OCI-LY1 (cell line): ENCODE data around the gene ZNF576.

Experiments
- H2AFZ ChIP-seq: fragments of 200-600 bp; sonication (generic), shearing (Covaris generic); 2 replicates; pipeline ENCODE4 v1.6.0; 2014; ENCODE audit warnings: antibody characterized with exemption, mild to moderate bottlenecking, low read length
- H3F3A ChIP-seq: fragments of 200-600 bp; sonication (generic), shearing (Covaris generic); 2 replicates; pipeline ENCODE4 v1.6.0; 2014; ENCODE audit warnings: mild to moderate bottlenecking, antibody characterized with exemption, low read length, moderate library complexity; ENCODE audit not compliant: insufficient read depth
- H3K27ac ChIP-seq: fragments of 200-600 bp; sonication (generic); 2 replicates; pipeline ENCODE4 v1.5.1; 2014; ENCODE audit warnings: low read length, mixed run types, mild to moderate bottlenecking, low read depth; ENCODE audit not compliant: poor library complexity, severe bottlenecking
- H3K27me3 ChIP-seq: fragments of 200-600 bp; sonication (generic); 2 replicates; pipeline ENCODE4 v1.6.0; 2014; ENCODE audit warnings: antibody characterized with exemption, mild to moderate bottlenecking, low read length, moderate library complexity; ENCODE audit not compliant: insufficient read depth
- H3K36me3 ChIP-seq: fragments of 200-600 bp; sonication (generic); 2 replicates; pipeline ENCODE4 v1.6.1; 2014; ENCODE audit warnings: mild to moderate bottlenecking, antibody characterized with exemption, low read length, moderate library complexity, mixed read lengths; ENCODE audit not compliant: insufficient read depth
- H3K4me1 ChIP-seq: fragments of 200-600 bp; sonication (generic); 2 replicates; pipeline ENCODE4 v1.5.1; 2014; ENCODE audit warnings: mild to moderate bottlenecking, low read length, moderate library complexity; ENCODE audit not compliant: insufficient read depth, severe bottlenecking
- H3K4me2 ChIP-seq: fragments of 200-600 bp; sonication (generic), shearing (Covaris generic); 2 replicates; pipeline ENCODE4 v1.6.1; 2014; ENCODE audit warnings: low read length
- H3K4me3 ChIP-seq: fragments of 200-600 bp; sonication (generic); 2 replicates; pipeline ENCODE4 v1.5.1; 2014; ENCODE audit warnings: low read length, low read depth, mild to moderate bottlenecking, mixed read lengths; ENCODE audit not compliant: poor library complexity, severe bottlenecking
- H3K79me2 ChIP-seq: fragments of 200-600 bp; shearing (Covaris generic); 2 replicates; pipeline ENCODE4 v1.6.1; 2016; ENCODE audit warnings: mixed run types, low read length, mixed read lengths; ENCODE audit not compliant: insufficient read depth
- H3K9ac ChIP-seq: fragments of 200-600 bp; sonication (generic), shearing (Covaris generic); 2 replicates; pipeline ENCODE4 v1.6.1; 2014; ENCODE audit warnings: mild to moderate bottlenecking, low read length, mixed read lengths
- H3K9me2 ChIP-seq: fragments of 200-600 bp; sonication (generic), shearing (Covaris generic); 2 replicates; pipeline ENCODE4 v1.6.1; 2014; ENCODE audit warnings: low read depth, mild to moderate bottlenecking, low read length, mixed read lengths
- H3K9me3 ChIP-seq: fragments of 200-600 bp; shearing (Covaris generic); 2 replicates; pipeline ENCODE4 v1.6.1; 2014; ENCODE audit warnings: low read length, mixed read lengths
- H4K20me1 ChIP-seq: fragments of 200-600 bp; sonication (generic), shearing (Covaris generic); 2 replicates; pipeline ENCODE4 v1.6.0; 2016; ENCODE audit warnings: mild to moderate bottlenecking, low read length; ENCODE audit not compliant: insufficient read depth
- CTCF ChIP-seq: fragments of 200-600 bp; sonication (generic), shearing (Covaris generic); IDR thresholded peaks from 2 replicates; pipeline ENCODE4 v1.5.1; 2017; ENCODE audit warnings: mild to moderate bottlenecking, antibody characterized with exemption, low read length, moderate library complexity, mixed read lengths
- EZH2 ChIP-seq: fragments of 200-600 bp; sonication (generic), shearing (Covaris generic); IDR thresholded peaks from 2 replicates; pipeline ENCODE4 v1.8.0; 2017; ENCODE audit warnings: borderline replicate concordance, mixed run types, mild to moderate bottlenecking, antibody characterized with exemption, low read length, moderate library complexity, mixed read lengths

Gene ZNF576

GRCh38 chr19:43643326-43643725, 46.9 kb downstream of the ZNF576 start:
- H3K4me2 ChIP-seq = no peak overlapping the region
- H3K4me1 ChIP-seq = peaks cover 3% of the 10 kb centered on the region
- no peak overlapping the region for H2AFZ ChIP-seq
- no peaks in the 10 kb centered on the region for H3K79me2 ChIP-seq
- H3K4me3 ChIP-seq = no peak overlapping the region
- H3F3A ChIP-seq = no peaks in the 10 kb centered on the region
- 0 out of 2 replicates have a peak, but pooled peaks cover 12% of the 10 kb centered on the region for H3K27me3 ChIP-seq
- no peaks in the 10 kb centered on the region for H3K36me3 ChIP-seq
- no peaks in the 10 kb centered on the region for H3K9me3 ChIP-seq
- H3K27ac ChIP-seq = no peak overlapping the region
- H4K20me1 ChIP-seq = no peaks in the 10 kb centered on the region
- H3K9ac ChIP-seq = no peak overlapping the region
- TF ChIP-seq CTCF = no peak
- no peak for TF ChIP-seq EZH2
- no peaks in the 10 kb centered on the region for H3K9me2 ChIP-seq

GRCh38 chr19:43644181-43644580, 47.8 kb downstream of the ZNF576 start:
- TF ChIP-seq CTCF (no peak), EZH2 (no peak)

GRCh38 chr19:43648633-43649032, 52.2 kb downstream of the ZNF576 start:
- Histone ChIP-seq H3K4me1 (peaks cover 4% of the 10 kb centered on the region), H4K20me1 (no peaks in the 10 kb centered on the region), H3K27me3 (no peaks in the 10 kb centered on the region), H2AFZ (no peak overlapping the region), H3F3A (no peaks in the 10 kb centered on the region), H3K79me2 (no peaks in the 10 kb centered on the region), H3K9ac (no peak overlapping the region), H3K36me3 (no peaks in the 10 kb centered on the region), H3K4me2 (no peak overlapping the region), H3K27ac (no peak overlapping the region), H3K4me3 (no peak overlapping the region), H3K9me3 (no peaks in the 10 kb centered on the region), H3K9me2 (no peaks in the 10 kb centered on the region)
- no peak for TF ChIP-seq EZH2
- no peak for TF ChIP-seq CTCF

More at GRCh38 chr19:43644181-43644580, 47.8 kb downstream of the ZNF576 start:
- Histone ChIP-seq H3K9me2 (no peaks in the 10 kb centered on the region), H3K9ac (no peak overlapping the region), H3K4me2 (no peak overlapping the region), H3K4me3 (no peak overlapping the region), H3K27ac (no peak overlapping the region), H3F3A (no peaks in the 10 kb centered on the region), H3K36me3 (no peaks in the 10 kb centered on the region), H3K79me2 (no peaks in the 10 kb centered on the region), H3K4me1 (peaks cover 3% of the 10 kb centered on the region), H3K9me3 (no peaks in the 10 kb centered on the region), H3K27me3 (0 out of 2 replicates have a peak, but pooled peaks cover 4% of the 10 kb centered on the region), H4K20me1 (no peaks in the 10 kb centered on the region), H2AFZ (no peak overlapping the region)
